Ascending aorta (tissue), 2 donors: ENCODE results near the gene OLR1. TPM values are rescaled to one million over a fixed set of nuclear protein-coding genes. Genes with fewer than 3 reads are reported as not detected.

Experiments used
- DNase-seq, 2 donors: peaks; one replicate each; pipeline ENCODE4 v3.0.0-alpha.2; 2019; ENCODE audit warnings: low spot score in 2 of 2
- H3K27ac ChIP-seq, 2 donors: fragments of 200-600 bp; sonication (generic); one replicate each; pipeline ENCODE4 v1.5.1; 2016 to 2017; ENCODE audit warnings: mild to moderate bottlenecking in 1 of 2
- H3K27me3 ChIP-seq: fragments of 200-600 bp; sonication (generic); one replicate; pipeline ENCODE4 v1.5.1; 2017
- H3K36me3 ChIP-seq, 2 donors: fragments of 200-600 bp; sonication (generic); one replicate each; pipeline ENCODE4 v1.5.1; 2016
- H3K4me1 ChIP-seq, 2 donors: fragments of 200-600 bp; sonication (generic); one replicate each; pipeline ENCODE4 v1.5.1; 2016 to 2017; ENCODE audit warnings: mild to moderate bottlenecking in 1 of 2
- H3K4me3 ChIP-seq, 2 donors: fragments of 200-600 bp; sonication (generic); one replicate each; pipeline ENCODE4 v1.5.1; 2016 to 2017; ENCODE audit warnings: mild to moderate bottlenecking in 1 of 2
- H3K9me3 ChIP-seq, 2 donors: fragments of 200-600 bp; sonication (generic); one replicate each; pipeline ENCODE4 v1.5.1; 2016
- intact Hi-C: fragments of 100-400 bp; cut with DNase I; formaldehyde crosslinking; loops from one replicate; pipeline ENCODE4 v1.15.1; 2023
- total RNA-seq: library from RNA; depleted of rRNA; stranded (reverse); fragments of >200 nt; gene quantifications from one replicate; pipeline ENCODE4 v1.1.0, GENCODE V29; 2016
- TF ChIP-seq, protein P1 (sequence below), 3 experiments: fragments of 200-600 bp in 2 of 3; fragments of 450-650 bp in 1 of 3; sonication (generic) in 2 of 3; IDR thresholded peaks; one replicate each; pipeline ENCODE4 v1.5.1; 2016 to 2019; ENCODE audit warnings: antibody characterized with exemption in 3 of 3, mild to moderate bottlenecking in 1 of 3, moderate library complexity in 1 of 3

Gene OLR1
- total RNA-seq, 1 donor from 2014 or later = 2.1 TPM

DNA sequence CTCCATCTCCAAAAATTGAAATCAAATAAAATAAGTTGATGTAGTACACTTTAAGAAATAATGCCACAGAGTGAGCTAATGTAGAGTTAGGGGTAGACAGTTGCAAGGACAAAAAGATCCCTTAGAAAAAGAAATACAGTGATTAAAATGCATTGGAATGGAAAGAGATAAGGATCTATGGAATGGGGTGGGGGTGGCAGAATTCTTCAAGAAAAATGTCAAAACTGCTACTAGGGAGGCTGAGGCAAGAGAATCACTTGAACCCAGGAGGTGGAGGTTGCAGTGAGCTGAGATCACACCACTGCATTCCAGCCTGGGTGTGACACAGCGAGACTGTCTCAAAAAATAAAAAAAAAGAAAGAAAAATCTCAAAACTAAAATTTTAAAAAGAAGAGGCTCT lies 6.5 kb downstream of the OLR1 start:
- intact Hi-C loops = no loop called here
- TF ChIP-seq, protein P1, sequence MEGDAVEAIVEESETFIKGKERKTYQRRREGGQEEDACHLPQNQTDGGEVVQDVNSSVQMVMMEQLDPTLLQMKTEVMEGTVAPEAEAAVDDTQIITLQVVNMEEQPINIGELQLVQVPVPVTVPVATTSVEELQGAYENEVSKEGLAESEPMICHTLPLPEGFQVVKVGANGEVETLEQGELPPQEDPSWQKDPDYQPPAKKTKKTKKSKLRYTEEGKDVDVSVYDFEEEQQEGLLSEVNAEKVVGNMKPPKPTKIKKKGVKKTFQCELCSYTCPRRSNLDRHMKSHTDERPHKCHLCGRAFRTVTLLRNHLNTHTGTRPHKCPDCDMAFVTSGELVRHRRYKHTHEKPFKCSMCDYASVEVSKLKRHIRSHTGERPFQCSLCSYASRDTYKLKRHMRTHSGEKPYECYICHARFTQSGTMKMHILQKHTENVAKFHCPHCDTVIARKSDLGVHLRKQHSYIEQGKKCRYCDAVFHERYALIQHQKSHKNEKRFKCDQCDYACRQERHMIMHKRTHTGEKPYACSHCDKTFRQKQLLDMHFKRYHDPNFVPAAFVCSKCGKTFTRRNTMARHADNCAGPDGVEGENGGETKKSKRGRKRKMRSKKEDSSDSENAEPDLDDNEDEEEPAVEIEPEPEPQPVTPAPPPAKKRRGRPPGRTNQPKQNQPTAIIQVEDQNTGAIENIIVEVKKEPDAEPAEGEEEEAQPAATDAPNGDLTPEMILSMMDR (IDR thresholded peaks at IDR 0.05) = no peak

DNA sequence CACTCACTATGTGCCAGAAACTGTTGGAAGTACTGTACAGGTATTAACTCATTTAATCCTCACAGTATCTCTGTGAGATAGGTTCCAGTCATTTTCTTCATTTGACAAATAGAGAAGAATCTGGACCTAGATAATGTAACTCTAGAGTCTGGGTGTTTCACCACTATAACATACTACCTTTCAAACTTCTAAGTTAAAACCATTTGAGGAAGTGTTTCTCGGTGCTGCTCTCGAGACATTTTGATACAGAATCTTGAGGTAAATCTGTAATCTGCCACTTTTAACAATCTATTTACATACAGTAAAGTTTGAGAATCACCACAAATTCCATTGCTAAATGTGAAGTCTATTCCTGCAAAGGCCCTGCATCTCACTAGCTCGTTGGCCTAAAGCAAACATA lies 8.8 kb downstream of the OLR1 start:
- DNase-seq = no peak
- TF ChIP-seq, protein P1 (IDR thresholded peaks at IDR 0.05) = no peak

More for the DNA sequence above, 6.5 kb downstream of the OLR1 start:
- no peaks in the 10 kb centered on the region for H3K27me3 ChIP-seq
- H3K36me3 ChIP-seq = no peaks in the 10 kb centered on the region
- no peaks in the 10 kb centered on the region for H3K4me1 ChIP-seq
- H3K9me3 ChIP-seq = no peaks in the 10 kb centered on the region
- no peak overlapping the region for H3K4me3 ChIP-seq
- H3K27ac ChIP-seq = no peak overlapping the region
- no peak for DNase-seq

DNA sequence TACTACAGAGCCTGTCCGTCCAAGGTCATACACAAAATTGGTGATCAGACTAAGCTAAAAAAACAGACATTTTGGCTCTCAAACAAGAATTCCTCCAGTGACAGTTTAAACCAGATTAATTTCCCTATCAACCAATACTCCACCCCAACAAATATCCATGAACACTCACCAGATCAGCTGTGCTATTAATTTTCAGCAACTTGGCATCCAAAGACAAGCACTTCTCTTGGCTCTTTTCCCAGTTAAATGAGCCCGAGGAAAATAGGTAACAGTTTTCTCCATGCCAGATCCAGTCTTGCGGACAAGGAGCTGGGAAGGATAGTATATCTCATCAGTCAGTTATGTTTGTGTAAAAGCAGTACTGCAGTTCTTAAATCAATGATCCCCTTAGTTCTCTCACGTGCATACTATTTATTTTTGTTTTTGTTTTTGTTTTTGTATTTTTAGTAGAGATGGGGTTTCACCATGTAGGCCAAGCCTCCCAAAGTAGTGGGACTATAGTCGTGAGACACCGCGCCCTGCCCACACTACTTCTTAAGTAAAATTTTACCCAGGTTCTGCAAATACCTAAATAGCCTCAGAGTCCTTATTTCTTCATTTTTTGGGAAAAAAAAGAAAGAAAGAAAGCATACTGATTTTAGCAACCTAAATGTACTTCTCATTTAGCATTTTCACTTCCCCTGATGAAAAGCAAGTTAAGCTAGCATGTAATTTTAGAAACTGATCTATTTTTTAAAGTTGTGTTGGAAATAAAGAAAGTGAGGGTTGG lies 11.1 kb downstream of the OLR1 start:
- Histone ChIP-seq H3K27me3 (no peaks in the 10 kb centered on the region), H3K4me1 (no peaks in the 10 kb centered on the region), H3K4me3 (no peak overlapping the region), H3K36me3 (no peaks in the 10 kb centered on the region), H3K27ac (no peak overlapping the region), H3K9me3 (no peaks in the 10 kb centered on the region)
- DNase-seq = no peak
- TF ChIP-seq, protein P1 (IDR thresholded peaks at IDR 0.05) = no peak
- intact Hi-C loops = no loop called here

More for the DNA sequence above, 8.8 kb downstream of the OLR1 start:
- Histone ChIP-seq H3K4me3 (no peak overlapping the region), H3K27me3 (no peaks in the 10 kb centered on the region), H3K36me3 (no peaks in the 10 kb centered on the region), H3K27ac (no peak overlapping the region), H3K4me1 (no peaks in the 10 kb centered on the region), H3K9me3 (no peaks in the 10 kb centered on the region)
- intact Hi-C loops = no loop called here

DNA sequence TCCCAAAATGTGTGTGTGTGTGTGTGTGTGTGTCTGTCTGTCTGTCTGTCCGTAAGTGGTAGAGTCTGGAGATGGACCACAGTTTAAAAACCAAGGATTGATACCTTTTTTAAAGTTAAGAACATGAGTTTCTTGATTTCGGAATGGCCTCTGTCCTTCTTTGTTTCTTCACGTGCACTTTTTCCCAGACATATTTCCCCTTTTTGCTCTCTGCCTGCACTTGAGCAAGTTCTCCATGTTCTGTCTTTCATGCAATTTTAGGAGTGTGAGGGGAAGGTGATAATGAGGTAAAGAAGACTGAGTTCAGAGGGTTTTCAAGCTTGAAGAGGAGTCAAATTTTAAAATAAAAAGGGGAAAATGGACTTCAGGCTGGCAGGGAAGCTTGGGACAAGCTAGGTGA lies 12.7 kb downstream of the OLR1 start:
- TF ChIP-seq, protein P1 (IDR thresholded peaks at IDR 0.05) = no peak
- H3K27ac ChIP-seq = no peak overlapping the region
- H3K4me1 ChIP-seq = no peaks in the 10 kb centered on the region
- no peaks in the 10 kb centered on the region for H3K9me3 ChIP-seq
- intact Hi-C loops = loop anchor here (10.0 kb wide), 1 partner anchor 206 kb away; no protein-coding TSS in a partner anchor
- H3K4me3 ChIP-seq = no peak overlapping the region
- H3K36me3 ChIP-seq = no peaks in the 10 kb centered on the region
- DNase-seq = no peak
- no peaks in the 10 kb centered on the region for H3K27me3 ChIP-seq

DNA sequence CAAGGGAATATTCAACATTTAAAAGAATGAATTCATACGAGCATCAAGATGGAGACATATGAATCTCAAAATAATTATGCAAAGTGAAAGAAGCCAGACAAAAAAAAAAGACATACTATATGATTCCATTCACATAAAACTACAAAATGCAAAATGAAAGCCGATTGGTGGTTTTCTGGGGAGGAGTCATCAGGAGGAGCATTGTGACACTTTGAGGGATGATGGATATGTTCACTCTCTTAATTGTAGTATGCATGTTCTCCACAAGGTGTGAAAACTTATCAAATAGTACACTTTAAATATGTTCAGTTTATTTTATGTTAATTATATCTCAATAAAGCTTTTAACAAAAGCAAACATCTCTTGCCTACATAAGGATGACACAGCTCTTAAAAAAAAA lies 13.5 kb downstream of the OLR1 start:
- Histone ChIP-seq H3K36me3 (no peaks in the 10 kb centered on the region), H3K4me3 (no peak overlapping the region), H3K4me1 (no peaks in the 10 kb centered on the region), H3K27ac (no peak overlapping the region), H3K27me3 (no peaks in the 10 kb centered on the region), H3K9me3 (no peaks in the 10 kb centered on the region)
- TF ChIP-seq, protein P1 (IDR thresholded peaks at IDR 0.05) = no peak
- intact Hi-C loops = loop anchor here (10.0 kb wide), 1 partner anchor 206 kb away; no protein-coding TSS in a partner anchor
- no peak for DNase-seq
